ENCODE results near the gene HCK.

- TF ChIP-seq CTCF (IDR thresholded peaks at IDR 0.05; ENCODE audit: low read length), result no peak
- no peak for TF ChIP-seq EZH2 (optimal IDR thresholded peaks at IDR 0.05; ENCODE audit: low read depth, low read length)
- no peak for TF ChIP-seq EZH2phosphoT487 (IDR thresholded peaks at IDR 0.05; ENCODE audit: low read length)
These were observed 17.7 kb downstream of the HCK start for GRCh38 chr20:32069711-32070110.
